Measurements from ENCODE around the gene ATL2. TPM values are rescaled to one million over a fixed set of nuclear protein-coding genes. Genes with fewer than 3 reads are reported as not detected.
"Not testable (repeated sequence)": the region's sequence is repeated elsewhere in the genome, so short reads cannot be mapped to it uniquely, and the experiment has no call there.

ATL2 gene
- total RNA-seq, 2 donors from 2014 or later: 125 to 139 TPM

DNA sequence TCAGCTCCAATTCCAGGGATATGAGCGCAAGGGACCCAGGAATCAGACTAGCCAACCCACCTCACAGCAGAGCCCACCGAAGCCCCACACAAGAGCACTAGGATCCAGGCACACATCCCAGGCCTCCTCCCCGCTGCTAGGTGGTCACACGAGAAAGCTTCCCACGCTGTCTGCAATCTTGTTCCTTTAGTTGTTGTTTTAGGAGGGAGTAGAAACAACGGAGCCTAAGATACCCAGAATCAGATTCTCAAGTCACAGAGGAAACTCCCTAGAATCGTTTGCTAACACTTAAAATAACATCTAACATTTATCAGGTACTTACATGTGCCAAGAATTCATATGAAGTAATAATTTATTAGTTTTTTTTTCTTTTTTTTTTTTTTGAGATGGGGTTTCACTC lies 9.7 kb upstream of the ATL2 start:
- no peak for DNase-seq
- Histone ChIP-seq H3K4me1 (ENCODE audit: control insufficient read depth, insufficient read depth, low read length) (peaks cover 8% of the 10 kb centered on the region), H3K9me3 (ENCODE audit: control insufficient read depth, low read length) (no peaks in the 10 kb centered on the region), H3K27ac (ENCODE audit: low read depth, low read length) (no peak overlapping the region), H3K27me3 (ENCODE audit: control insufficient read depth, insufficient read depth, low read length, poor library complexity, severe bottlenecking) (no peaks in the 10 kb centered on the region), H3K4me3 (ENCODE audit: low read length) (no peak overlapping the region), H3K36me3 (ENCODE audit: control insufficient read depth, insufficient read depth, low read length) (no peaks in the 10 kb centered on the region), H3K9ac (ENCODE audit: extremely low read depth, low read length, poor library complexity, severe bottlenecking) (no peak overlapping the region)
- H3K27me3 Mint-ChIP-seq (ENCODE audit: insufficient read depth): peaks cover 2% of the 10 kb centered on the region
- TF ChIP-seq, protein P1, sequence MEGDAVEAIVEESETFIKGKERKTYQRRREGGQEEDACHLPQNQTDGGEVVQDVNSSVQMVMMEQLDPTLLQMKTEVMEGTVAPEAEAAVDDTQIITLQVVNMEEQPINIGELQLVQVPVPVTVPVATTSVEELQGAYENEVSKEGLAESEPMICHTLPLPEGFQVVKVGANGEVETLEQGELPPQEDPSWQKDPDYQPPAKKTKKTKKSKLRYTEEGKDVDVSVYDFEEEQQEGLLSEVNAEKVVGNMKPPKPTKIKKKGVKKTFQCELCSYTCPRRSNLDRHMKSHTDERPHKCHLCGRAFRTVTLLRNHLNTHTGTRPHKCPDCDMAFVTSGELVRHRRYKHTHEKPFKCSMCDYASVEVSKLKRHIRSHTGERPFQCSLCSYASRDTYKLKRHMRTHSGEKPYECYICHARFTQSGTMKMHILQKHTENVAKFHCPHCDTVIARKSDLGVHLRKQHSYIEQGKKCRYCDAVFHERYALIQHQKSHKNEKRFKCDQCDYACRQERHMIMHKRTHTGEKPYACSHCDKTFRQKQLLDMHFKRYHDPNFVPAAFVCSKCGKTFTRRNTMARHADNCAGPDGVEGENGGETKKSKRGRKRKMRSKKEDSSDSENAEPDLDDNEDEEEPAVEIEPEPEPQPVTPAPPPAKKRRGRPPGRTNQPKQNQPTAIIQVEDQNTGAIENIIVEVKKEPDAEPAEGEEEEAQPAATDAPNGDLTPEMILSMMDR (conservative IDR thresholded peaks at IDR 0.05): no peak
- H3K27ac Mint-ChIP-seq: no peak overlapping the region
- 89 to 99% methylated on average over 5 of the region's 7 CpGs for WGBS, 2 experiments (ENCODE audit: insufficient coverage in 1 of 2, insufficient read length in 1 of 2)
- no peaks in the 10 kb centered on the region for H3K36me3 Mint-ChIP-seq (ENCODE audit: low read depth)
- H3K4me3 Mint-ChIP-seq: no peak overlapping the region
- H3K4me1 Mint-ChIP-seq: peaks cover 20% of the 10 kb centered on the region
- H3K9me3 Mint-ChIP-seq: no peaks in the 10 kb centered on the region

DNA sequence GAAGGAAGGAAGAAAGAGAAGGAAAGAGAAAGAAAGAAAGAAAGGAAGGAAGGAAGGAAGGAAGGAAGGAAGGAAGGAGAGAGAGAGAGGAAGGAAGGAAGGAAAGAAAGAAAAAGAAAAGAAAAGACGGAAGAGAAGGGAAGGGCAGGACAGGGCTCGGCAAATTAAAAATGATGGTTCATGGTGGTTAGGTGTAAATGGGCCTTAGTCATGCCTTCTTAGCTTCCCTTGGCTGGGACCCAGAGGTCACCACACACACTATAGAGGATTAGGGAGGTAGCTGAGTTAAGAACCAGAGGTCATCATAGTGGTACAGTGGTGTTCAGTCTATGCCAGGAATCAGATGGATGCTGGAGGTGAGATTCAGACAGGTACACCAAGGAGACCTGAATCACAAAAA lies 9.3 kb upstream of the ATL2 start:
- DNase-seq: no peak
- 96 to 100% methylated on average over 2 of the region's 2 CpGs for WGBS, 2 experiments (ENCODE audit: insufficient coverage in 1 of 2, insufficient read length in 1 of 2)
- H3K36me3 Mint-ChIP-seq (ENCODE audit: low read depth): no peaks in the 10 kb centered on the region
- Histone ChIP-seq H3K9me3 (ENCODE audit: control insufficient read depth, low read length) (no peaks in the 10 kb centered on the region), H3K4me3 (ENCODE audit: low read length) (no peak overlapping the region), H3K4me1 (ENCODE audit: control insufficient read depth, insufficient read depth, low read length) (peaks cover 8% of the 10 kb centered on the region), H3K9ac (ENCODE audit: extremely low read depth, low read length, poor library complexity, severe bottlenecking) (no peak overlapping the region), H3K27ac (ENCODE audit: low read depth, low read length) (no peak overlapping the region), H3K36me3 (ENCODE audit: control insufficient read depth, insufficient read depth, low read length) (no peaks in the 10 kb centered on the region), H3K27me3 (ENCODE audit: control insufficient read depth, insufficient read depth, low read length, poor library complexity, severe bottlenecking) (no peaks in the 10 kb centered on the region)
- H3K4me3 Mint-ChIP-seq: no peak overlapping the region
- no peaks in the 10 kb centered on the region for H3K9me3 Mint-ChIP-seq
- H3K4me1 Mint-ChIP-seq: peaks cover 20% of the 10 kb centered on the region
- H3K27ac Mint-ChIP-seq: no peak overlapping the region
- H3K27me3 Mint-ChIP-seq (ENCODE audit: insufficient read depth): peaks cover 2% of the 10 kb centered on the region
- TF ChIP-seq, protein P1 (conservative IDR thresholded peaks at IDR 0.05): no peak

DNA sequence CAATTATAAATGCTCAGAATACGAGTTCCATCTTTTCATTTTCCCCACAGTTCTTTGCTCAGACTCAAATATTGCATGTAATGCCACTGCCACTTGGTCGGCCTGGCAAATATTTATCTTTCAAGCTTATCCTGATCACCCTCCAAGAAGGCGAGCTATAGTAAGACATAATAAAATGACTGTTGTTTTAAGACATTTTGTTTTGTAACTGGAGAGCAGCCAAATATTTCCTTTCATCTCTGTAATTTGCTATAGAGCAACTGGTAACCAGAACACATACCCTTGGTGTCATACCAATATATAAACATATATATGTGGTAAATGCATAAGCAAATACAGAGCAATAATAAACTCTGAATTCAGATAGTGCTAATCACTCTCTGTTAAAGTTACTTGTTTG lies 7.3 kb upstream of the ATL2 start:
- Mint-ChIP-seq H3K4me1 (peaks cover 22% of the 10 kb centered on the region), H3K4me3 (no peak overlapping the region), H3K9me3 (no peaks in the 10 kb centered on the region), H3K27me3 (ENCODE audit: insufficient read depth) (peaks cover 2% of the 10 kb centered on the region), H3K27ac (no peak overlapping the region), H3K36me3 (ENCODE audit: low read depth) (no peaks in the 10 kb centered on the region)
- Histone ChIP-seq H3K27ac (ENCODE audit: low read depth, low read length) (no peak overlapping the region), H3K4me1 (ENCODE audit: control insufficient read depth, insufficient read depth, low read length) (peaks cover 2% of the 10 kb centered on the region), H3K36me3 (ENCODE audit: control insufficient read depth, insufficient read depth, low read length) (no peaks in the 10 kb centered on the region), H3K4me3 (ENCODE audit: low read length) (no peak overlapping the region), H3K9ac (ENCODE audit: extremely low read depth, low read length, poor library complexity, severe bottlenecking) (no peak overlapping the region), H3K9me3 (ENCODE audit: control insufficient read depth, low read length) (no peaks in the 10 kb centered on the region), H3K27me3 (ENCODE audit: control insufficient read depth, insufficient read depth, low read length, poor library complexity, severe bottlenecking) (no peaks in the 10 kb centered on the region)
- no peak for DNase-seq
- 95 to 100% methylated on average over 2 to 3 of the region's 3 CpGs for WGBS, 2 experiments (ENCODE audit: insufficient coverage in 1 of 2, insufficient read length in 1 of 2)
- TF ChIP-seq, protein P1 (conservative IDR thresholded peaks at IDR 0.05): no peak

DNA sequence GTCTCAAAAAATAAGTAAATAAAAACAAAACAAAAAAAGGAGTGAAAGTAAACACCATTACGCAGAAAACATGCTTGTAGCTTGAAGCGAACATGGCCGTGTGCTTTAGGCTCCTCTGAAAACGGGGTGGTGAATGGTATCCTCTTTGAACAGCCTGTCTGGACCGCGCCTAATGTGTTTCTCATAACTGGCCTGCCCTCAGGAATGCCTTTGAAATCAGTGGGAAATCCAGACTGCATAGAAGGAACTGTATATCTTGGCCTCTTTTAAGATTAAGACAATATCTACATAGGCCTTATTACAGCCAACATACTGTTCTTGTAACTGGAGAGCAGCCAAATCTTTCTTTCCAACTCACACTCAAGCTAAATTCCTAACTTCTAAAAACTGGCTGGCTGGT lies 6.7 kb upstream of the ATL2 start:
- not testable (repeated sequence) for H3K9me3 ChIP-seq (ENCODE audit: control insufficient read depth, low read length); H3K36me3 Mint-ChIP-seq (ENCODE audit: low read depth); H3K9me3 Mint-ChIP-seq; H3K27me3 ChIP-seq (ENCODE audit: control insufficient read depth, insufficient read depth, low read length, poor library complexity, severe bottlenecking); DNase-seq; H3K4me1 ChIP-seq (ENCODE audit: control insufficient read depth, insufficient read depth, low read length); H3K27ac ChIP-seq (ENCODE audit: low read depth, low read length); H3K27me3 Mint-ChIP-seq (ENCODE audit: insufficient read depth); H3K36me3 ChIP-seq (ENCODE audit: control insufficient read depth, insufficient read depth, low read length); H3K27ac Mint-ChIP-seq; H3K4me3 ChIP-seq (ENCODE audit: low read length); H3K9ac ChIP-seq (ENCODE audit: extremely low read depth, low read length, poor library complexity, severe bottlenecking); H3K4me3 Mint-ChIP-seq
- WGBS, 2 experiments (ENCODE audit: insufficient coverage in 1 of 2, insufficient read length in 1 of 2): 94 to 96% methylated on average over 4 to 6 of the region's 6 CpGs
- peaks cover 20% of the 10 kb centered on the region for H3K4me1 Mint-ChIP-seq
